DMS 273 (cell line): ENCODE measurements around the gene MANBA.

Experiments used
- DNase-seq: peaks from one replicate; lab custom pipeline; 2025; ENCODE audit not compliant: unreplicated experiment; lab: John Stamatoyannopoulos, UW

The MANBA gene

GRCh38 chr4:102683881-102684609 is 76.7 kb downstream of the MANBA start:
- no peak for DNase-seq

- no peak for DNase-seq
Observed at GRCh38 chr4:102678695-102679335, 82.0 kb downstream of the MANBA start.

- no peak for DNase-seq
Observed at GRCh38 chr4:102678107-102678506, 82.7 kb downstream of the MANBA start.

- DNase-seq, result no peak
Observed at GRCh38 chr4:102675141-102675540, 85.6 kb downstream of the MANBA start.

GRCh38 chr4:102667001-102667400 is 93.8 kb downstream of the MANBA start:
- DNase-seq, result no peak

GRCh38 chr4:102665527-102665926 is 95.2 kb downstream of the MANBA start:
- DNase-seq, result no peak

GRCh38 chr4:102663073-102663472 is 97.7 kb downstream of the MANBA start:
- DNase-seq, result no peak

GRCh38 chr4:102657206-102657605 is 103.6 kb downstream of the MANBA start:
- DNase-seq, result no peak

- DNase-seq, result no peak
Observed at GRCh38 chr4:102647117-102647516, 113.7 kb downstream of the MANBA start.

GRCh38 chr4:102642631-102643298 is 118.0 kb downstream of the MANBA start:
- no peak for DNase-seq

GRCh38 chr4:102641793-102642192 is 119.0 kb downstream of the MANBA start:
- no peak for DNase-seq

- no peak for DNase-seq
Observed at GRCh38 chr4:102640669-102641068, 120.1 kb downstream of the MANBA start.

- no peak for DNase-seq
Observed at GRCh38 chr4:102639598-102639997, 121.2 kb downstream of the MANBA start.

- no peak for DNase-seq
Observed at GRCh38 chr4:102638621-102639020, 122.1 kb downstream of the MANBA start.

- no peak for DNase-seq
Observed at GRCh38 chr4:102637391-102637790, 123.4 kb downstream of the MANBA start.

GRCh38 chr4:102633100-102633499 is 127.7 kb downstream of the MANBA start:
- DNase-seq, result no peak

- DNase-seq, result no peak
Observed at GRCh38 chr4:102632241-102633065, 128.3 kb downstream of the MANBA start.

- no peak for DNase-seq
Observed at GRCh38 chr4:102631616-102632015, 129.2 kb downstream of the MANBA start.

GRCh38 chr4:102629673-102630072 is 131.1 kb downstream of the MANBA start:
- DNase-seq, result no peak

- DNase-seq, result no peak
Observed at GRCh38 chr4:102627831-102628523, 132.8 kb downstream of the MANBA start.
